Endothelial cell of umbilical vein (primary cell): Measurements from ENCODE around the gene TAOK1. TPM values are rescaled to one million over a fixed set of nuclear protein-coding genes. Genes with fewer than 3 reads are reported as not detected.
A peak's percentile ranks its signal among the peaks of the same experiment; 100 is the strongest.

ENCODE experiments used
- BruUV-seq: library from RNA; stranded (reverse); fragments of 400-500 nt; replicated peaks from 2 replicates; lab custom pipeline; 2021; lab: Mats Ljungman, UMichigan
- CTCF ChIA-PET: fragments of 300-600, 350-600 bp; sonication (Branson Sonifier 250); formaldehyde crosslinking; loops from one replicate; lab custom pipeline; 2021; ENCODE audit warnings: antibody characterized with exemption, inconsistent platforms; lab: Charles Lee
- POLR2A ChIA-PET: fragments of 300-600, 350-600 bp; sonication (Branson Sonifier 250); formaldehyde crosslinking; loops from one replicate; lab custom pipeline; 2021; ENCODE audit warnings: antibody characterized with exemption, inconsistent platforms; lab: Charles Lee
- DNase-seq: peaks from one replicate; pipeline ENCODE4 v3.0.0-alpha.2; 2011; ENCODE audit warnings: low read depth, low spot score
- FAIRE-seq: peaks from 2 replicates; lab custom pipeline; 2011; peaks lifted over from hg19 to GRCh38; lab: Jason Lieb, UNC
- H2AFZ ChIP-seq: 2 replicates; pipeline ENCODE4 v1.6.0; 2012; ENCODE audit warnings: low read depth, low read length, control low read depth, inconsistent platforms
- H3K27ac ChIP-seq: 2 replicates; pipeline ENCODE4 v1.5.1; 2011; ENCODE audit warnings: low read depth, mild to moderate bottlenecking, control low read depth, low read length, moderate library complexity; ENCODE audit not compliant: insufficient read depth
- H3K27me3 ChIP-seq, 2 experiments: 2 replicates each; pipeline versions ENCODE4 v1.6.0 to v1.6.1; 2011; ENCODE audit warnings: low read length in 2 of 2, mixed read lengths in 1 of 2; ENCODE audit not compliant: control insufficient read depth in 2 of 2, insufficient read depth in 2 of 2
- H3K36me3 ChIP-seq, 2 experiments: 2 replicates in 1 of 2; 3 replicates in 1 of 2; pipeline ENCODE4 v1.5.1; 2011; ENCODE audit warnings: low read length in 2 of 2, mild to moderate bottlenecking in 1 of 2, moderate library complexity in 1 of 2; ENCODE audit not compliant: control insufficient read depth in 2 of 2, insufficient read depth in 2 of 2; ENCODE audit errors: extremely low read depth in 1 of 2
- H3K4me1 ChIP-seq: 3 replicates; pipeline ENCODE4 v1.5.1; 2011; ENCODE audit warnings: mild to moderate bottlenecking, low read length; ENCODE audit not compliant: control insufficient read depth, insufficient read depth; ENCODE audit errors: extremely low read depth
- H3K4me2 ChIP-seq: 2 replicates; pipeline ENCODE4 v1.6.1; 2011; ENCODE audit warnings: low read length, control low read depth, mixed read lengths; ENCODE audit not compliant: insufficient read depth
- H3K4me3 ChIP-seq, 3 experiments: fragments of 200-600 bp in 1 of 3; sonication (generic), shearing (Covaris generic) in 1 of 3; replicated peaks in 1 of 3; 2 replicates each; pipeline ENCODE4 v1.5.1; 2011 to 2016; ENCODE audit warnings: control low read depth in 3 of 3, low read length in 3 of 3, mild to moderate bottlenecking in 2 of 3, inconsistent platforms in 1 of 3, low read depth in 1 of 3, moderate library complexity in 1 of 3; ENCODE audit not compliant: insufficient read depth in 1 of 3
- H3K79me2 ChIP-seq: 2 replicates; pipeline ENCODE4 v1.6.0; 2012; ENCODE audit warnings: low read length, inconsistent platforms; ENCODE audit not compliant: control insufficient read depth, insufficient read depth
- H3K9ac ChIP-seq: replicated peaks from 2 replicates; pipeline ENCODE3; 2011; ENCODE audit warnings: low read length, control low read depth; ENCODE audit not compliant: insufficient read depth; ENCODE audit errors: extremely low read depth
- H3K9me1 ChIP-seq: replicated peaks from 3 replicates; pipeline ENCODE4 v1.6.0; 2011; ENCODE audit warnings: mild to moderate bottlenecking, low read length; ENCODE audit not compliant: control insufficient read depth, insufficient read depth; ENCODE audit errors: extremely low read depth
- H3K9me3 ChIP-seq: replicated peaks from 2 replicates; pipeline ENCODE4 v1.5.1; 2012; ENCODE audit warnings: low read length, inconsistent platforms; ENCODE audit not compliant: control insufficient read depth, insufficient read depth
- H4K20me1 ChIP-seq: replicated peaks from 2 replicates; pipeline ENCODE3; 2011; ENCODE audit warnings: mild to moderate bottlenecking, low read length; ENCODE audit not compliant: control insufficient read depth, insufficient read depth; ENCODE audit errors: extremely low read depth
- CTCF ChIP-seq, 2 donors: IDR thresholded peaks; 1 replicate in 1 of 2; 2 replicates in 1 of 2; pipeline ENCODE4 v1.5.1; 2011; ENCODE audit warnings: low read length in 2 of 2, mild to moderate bottlenecking in 2 of 2, moderate library complexity in 2 of 2, control low read depth in 1 of 2, inconsistent platforms in 1 of 2, low read depth in 1 of 2; ENCODE audit not compliant: insufficient read depth in 1 of 2; ENCODE audit errors: extremely low read depth in 1 of 2
- MAX ChIP-seq: IDR thresholded peaks from 2 replicates; pipeline ENCODE4 v1.6.1; 2011; ENCODE audit not compliant: insufficient read depth, insufficient read length
- MYC ChIP-seq: IDR thresholded peaks from one replicate; pipeline ENCODE4 v1.6.1; 2011; ENCODE audit warnings: mild to moderate bottlenecking, low read depth, low read length
- dilution Hi-C: fragments of 300-500 bp; cut with MboI; formaldehyde crosslinking; loops from one replicate; pipeline ENCODE4 v1.15.0; 2019; ENCODE audit warnings: low sequenced_read_pairs; ENCODE audit not compliant: extremely low pct_ligation_motif_present
- intact Hi-C: fragments of 100-400 bp; cut with micrococcal nuclease; formaldehyde crosslinking; loops from one replicate; pipeline ENCODE4 v1.10.0; 2022
- polyA plus RNA-seq, 4 experiments: library from polyadenylated mRNA; depleted of rRNA in 3 of 4; stranded (reverse) in 3 of 4; unstranded in 1 of 4; fragments of >200 nt; gene quantifications; 2 replicates each; pipeline versions ENCODE4 v1.2.1 to v1.2.3, GENCODE V29; 2011 to 2012; ENCODE audit warnings: missing spikeins in 1 of 4
- total RNA-seq: library from RNA; stranded (reverse); gene quantifications from 2 replicates; pipeline ENCODE4 v1.2.3, GENCODE V29; 2021

TAOK1 gene
- total and polyA plus RNA-seq, 2 donors (not counting 3 experiments of a cell fraction or from before 2014, with no cell fraction given): 11.0 to 82.2 TPM

DNA sequence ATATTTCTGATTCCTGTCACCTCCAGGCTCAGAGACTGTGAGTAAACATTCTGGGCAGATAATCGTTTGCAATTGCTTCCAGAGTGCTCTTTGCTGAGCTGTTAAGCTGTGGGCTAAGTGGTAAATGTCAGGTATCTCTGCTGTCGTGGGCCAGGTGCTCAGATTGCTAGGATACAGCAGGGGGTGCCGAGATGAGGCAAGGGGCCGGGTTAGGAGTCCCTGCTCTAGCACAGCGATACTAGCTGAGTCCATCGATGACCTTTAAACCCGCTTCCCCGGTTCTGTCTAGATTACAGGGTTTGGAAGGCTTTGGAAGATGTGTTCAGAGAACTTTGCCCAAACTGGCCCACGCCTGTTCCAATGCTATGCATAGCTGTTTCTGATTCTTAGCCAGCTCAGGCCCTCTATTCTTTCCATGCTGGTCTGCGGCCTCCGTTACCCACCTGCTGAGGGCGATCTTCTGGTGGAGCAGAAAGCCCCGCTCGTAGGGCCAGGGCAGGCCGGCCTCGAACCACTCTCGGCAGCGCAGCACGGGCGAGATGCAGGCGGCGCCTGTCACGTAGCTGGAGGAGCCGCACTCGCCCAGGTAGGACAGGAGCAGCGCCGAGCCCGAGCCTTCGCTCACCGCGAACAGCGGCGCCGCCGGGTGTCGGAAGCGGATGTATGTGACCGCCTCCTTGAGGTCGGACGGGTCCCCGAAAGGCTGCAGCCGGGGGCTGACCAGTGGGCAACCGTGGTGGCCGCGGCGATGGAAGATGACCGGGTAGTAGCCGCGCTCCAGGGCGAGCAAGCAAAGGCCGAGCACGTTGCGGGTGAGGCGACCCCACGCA lies 175.7 kb downstream of the TAOK1 start:
- Histone ChIP-seq H3K4me2 (peak overlapping the region; percentile 45), H3K79me2 (no peaks in the 10 kb centered on the region), H3K36me3 (no peaks in the 10 kb centered on the region), H2AFZ (peak overlapping the region; percentile 87), H3K27ac (no peak overlapping the region), H3K9me1 (no peaks in the 10 kb centered on the region), H4K20me1 (no peaks in the 10 kb centered on the region), H3K9ac (no peak overlapping the region), H3K4me3 (peak overlapping the region; percentile 9 to 46 (median 28)), H3K27me3 (no peaks in the 10 kb centered on the region), H3K4me1 (peaks cover 22% of the 10 kb centered on the region), H3K9me3 (no peaks in the 10 kb centered on the region)
- intact Hi-C loops: loop anchor here (5.0 kb wide), 3 partner anchors 51 to 274 kb away; partner anchors contain the start of genes NUFIP2 and TAOK1
- FAIRE-seq (peak; percentile 70), DNase-seq (peak; percentile 25)
- POLR2A ChIA-PET: no interaction called here
- TF ChIP-seq MAX (no peak), CTCF (IDR thresholded peaks at IDR 0.05; ENCODE audit: extremely low read depth in 1 of 2, insufficient read depth in 1 of 2, low read depth in 1 of 2, low read length in 2 of 2) (peak; percentile 10 to 34), MYC (no peak)
- dilution Hi-C loops: no loop called here
- CTCF ChIA-PET: interaction anchor here (1.0 to 4.9 kb wide), 6 partner anchors 10 to 196 kb away, joined by 3 to 34 read pairs (median 8); partner anchors contain the start of gene ANKRD13B
- no TSS peak for BruUV-seq
